Measurements from ENCODE around the gene KCNJ11. TPM values are rescaled to one million over a fixed set of nuclear protein-coding genes. Genes with fewer than 3 reads are reported as not detected.
A peak's percentile ranks its signal among the peaks of the same experiment; 100 is the strongest.

Gene KCNJ11
- total and polyA plus RNA-seq, 2 of the 4 experiments (the other 2 are of a cell fraction), result not detected

- CTCF ChIA-PET, result interaction anchor here (0.6 to 3.3 kb wide), 5 partner anchors 10 to 173 kb away, joined by 3 to 9 read pairs (median 5); no protein-coding TSS in a partner anchor
- POLR2A ChIA-PET (ENCODE audit: unreplicated experiment), result interaction anchor here (0.6 kb wide), 1 partner anchor 10 kb away, joined by 4 read pairs; no protein-coding TSS in a partner anchor
- Histone ChIP-seq H3K36me3 (ENCODE audit: control insufficient read depth, insufficient read depth, low read length) (peaks cover 1% of the 10 kb centered on the region), H3K4me3 (ENCODE audit: insufficient read depth, low read depth, low read length) (no peak overlapping the region), H4K5ac (ENCODE audit: low read depth, low read length) (no peak overlapping the region), H3K14ac (replicated peaks; ENCODE audit: low read depth, low read length) (no peak overlapping the region), H4K20me1 (ENCODE audit: insufficient read depth, low read length) (no peaks in the 10 kb centered on the region), H2AFZ (replicated peaks; ENCODE audit: low read length, poor library complexity) (no peak overlapping the region), H3K79me1 (ENCODE audit: low read depth in 1 of 2, low read length in 2 of 2) (peaks cover 0 to 4% of the 10 kb centered on the region in 2 experiments; a peak in 1 of 4 replicates), H3K9me1 (ENCODE audit: insufficient read depth, low read length) (no peaks in the 10 kb centered on the region), H4K8ac (ENCODE audit: low read depth in 2 of 2, low read length in 2 of 2) (no peak overlapping the region), H4K91ac (ENCODE audit: insufficient read depth, low read depth, low read length) (no peak overlapping the region), H3K4ac (ENCODE audit: low read depth, low read length) (no peak overlapping the region), H3K4me2 (ENCODE audit: low read depth, low read length) (no peak overlapping the region), H3K23ac (ENCODE audit: low read depth, low read length) (no peak overlapping the region), H3K56ac (ENCODE audit: extremely low read depth, insufficient read depth, low read length) (no peak overlapping the region), H3K27ac (ENCODE audit: insufficient read depth, low read length) (no peak overlapping the region), H2BK5ac (ENCODE audit: low read depth, low read length, poor library complexity, severe bottlenecking) (no peak overlapping the region), H3K9me3 (ENCODE audit: control insufficient read depth, insufficient read depth, low read length) (no peaks in the 10 kb centered on the region), H2BK15ac (ENCODE audit: low read depth, low read length) (no peak overlapping the region), H2AK9ac (replicated peaks; ENCODE audit: low read depth, low read length, poor library complexity) (no peak overlapping the region), H2BK120ac (ENCODE audit: low read depth, low read length) (no peak overlapping the region), H3K18ac (ENCODE audit: low read depth, low read length) (no peak overlapping the region), H2AK5ac (ENCODE audit: low read depth, low read length) (no peak overlapping the region), H3K4me1 (ENCODE audit: control insufficient read depth, insufficient read depth, low read length) (peaks cover 2% of the 10 kb centered on the region), H2BK20ac (ENCODE audit: low read depth, low read length) (no peak overlapping the region), H3K27me3 (ENCODE audit: control insufficient read depth, insufficient read depth, low read length) (no peaks in the 10 kb centered on the region), H3K9ac (ENCODE audit: low read depth, low read length) (no peak overlapping the region)
- no CpG with 5 or more reads among the region's 3 CpGs for WGBS, 2 experiments (ENCODE audit: extremely low coverage in 2 of 2, insufficient read length in 1 of 2)
- in situ Hi-C loops (cut with MboI; ENCODE audit: low sequenced_read_pairs), result no loop called here
- dilution Hi-C loops (cut with HindIII; ENCODE audit: low sequenced_read_pairs, unreplicated experiment), result no loop called here
- intact Hi-C loops (cut with micrococcal nuclease), result loop anchor here (1.0 to 5.0 kb wide), 2 partner anchors 77 to 150 kb away; partner anchors contain the start of gene NUCB2
- ATAC-seq (ENCODE audit: low read depth) (no peak; the same call in 1 of the 2 replicates), DNase-seq (peak; percentile 79)
- TF ChIP-seq, protein P1, sequence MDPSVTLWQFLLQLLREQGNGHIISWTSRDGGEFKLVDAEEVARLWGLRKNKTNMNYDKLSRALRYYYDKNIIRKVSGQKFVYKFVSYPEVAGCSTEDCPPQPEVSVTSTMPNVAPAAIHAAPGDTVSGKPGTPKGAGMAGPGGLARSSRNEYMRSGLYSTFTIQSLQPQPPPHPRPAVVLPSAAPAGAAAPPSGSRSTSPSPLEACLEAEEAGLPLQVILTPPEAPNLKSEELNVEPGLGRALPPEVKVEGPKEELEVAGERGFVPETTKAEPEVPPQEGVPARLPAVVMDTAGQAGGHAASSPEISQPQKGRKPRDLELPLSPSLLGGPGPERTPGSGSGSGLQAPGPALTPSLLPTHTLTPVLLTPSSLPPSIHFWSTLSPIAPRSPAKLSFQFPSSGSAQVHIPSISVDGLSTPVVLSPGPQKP (IDR thresholded peaks at IDR 0.05; ENCODE audit: borderline replicate concordance, low read depth, low read length), result no peak
- no peak for TF ChIP-seq MAZ (IDR thresholded peaks at IDR 0.05; ENCODE audit: borderline replicate concordance, low read depth, low read length)
- TF ChIP-seq CTCF (conservative IDR thresholded peaks at IDR 0.05; ENCODE audit: low read depth, low read length), result peak; percentile 72
- peak; percentile 44; the same call in 1 of the 2 replicates for TF ChIP-seq SMC3 (IDR thresholded peaks at IDR 0.05; ENCODE audit: low read depth, low read length)
- TF ChIP-seq RAD21 (IDR thresholded peaks at IDR 0.05; ENCODE audit: low read length), result peak; percentile 48
- BruUV-seq (replicated peaks), result no TSS peak
Observed at GRCh38 chr11:17354601-17354991, 33.9 kb downstream of the KCNJ11 start.
